GM18861 (cell line): ENCODE results near the gene MTMR8.

Experiments used
- ATAC-seq: cut with Tn5 transposase; IDR thresholded peaks from one replicate; pipeline ENCODE4 v1.9.1; 2021; ENCODE audit not compliant: unreplicated experiment

The MTMR8 gene

DNA sequence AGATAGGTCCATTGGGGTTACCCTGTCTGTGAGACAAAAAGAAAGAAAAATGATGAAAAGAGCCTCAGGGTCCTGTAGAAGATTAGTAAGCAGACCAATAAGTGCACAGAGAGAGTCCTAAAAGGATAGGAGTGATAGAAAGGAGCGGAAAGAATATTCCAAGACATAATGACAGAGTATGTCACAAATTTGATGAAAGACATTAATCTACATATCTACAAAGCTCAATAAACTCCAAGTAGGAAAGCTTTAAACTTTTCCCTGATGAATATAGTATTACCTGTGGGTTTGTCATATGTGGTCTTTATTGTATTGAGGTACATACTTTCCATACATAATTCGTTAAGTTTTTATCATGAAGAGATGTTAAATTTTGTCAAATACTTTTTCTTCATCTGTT is 73.7 kb downstream of the MTMR8 start:
- no peak for ATAC-seq

DNA sequence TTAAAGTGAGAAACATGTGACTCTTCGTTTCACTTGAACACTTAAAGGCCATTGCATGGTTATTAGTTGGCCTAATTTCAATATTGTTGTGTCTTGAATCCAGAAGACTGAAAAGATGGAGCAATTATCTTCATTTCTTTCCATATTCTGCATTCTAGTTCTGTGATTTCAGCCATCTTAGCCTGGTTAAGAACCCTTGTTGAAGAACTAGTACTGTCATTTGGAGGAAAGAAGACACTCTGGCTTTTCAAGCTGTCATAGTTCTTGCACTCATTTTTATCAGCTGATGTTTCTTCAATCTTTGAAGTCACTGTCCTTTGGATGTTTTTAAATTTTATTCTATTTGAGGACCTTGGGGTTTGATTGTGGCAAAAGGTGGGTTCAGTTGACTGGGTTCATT is 81.6 kb downstream of the MTMR8 start:
- no peak for ATAC-seq

DNA sequence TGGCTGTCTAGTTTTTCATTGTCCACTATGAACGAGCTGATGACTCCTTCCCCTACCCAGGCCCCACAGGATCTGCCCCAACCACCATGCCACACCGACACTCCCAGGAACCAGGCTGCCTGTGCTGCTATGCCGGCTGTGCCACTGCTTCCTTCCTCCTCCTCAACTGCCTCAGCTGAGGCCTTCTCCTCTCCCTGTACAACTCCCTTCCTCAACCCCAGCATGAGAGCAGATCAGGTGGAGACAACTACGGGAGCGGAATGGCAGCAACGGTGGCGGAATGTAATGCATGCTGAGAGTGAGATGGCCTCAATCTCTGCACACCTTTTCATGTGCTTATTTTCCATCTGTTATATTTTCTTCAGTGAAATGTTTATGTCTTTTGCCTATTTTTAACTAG is 88.5 kb downstream of the MTMR8 start:
- no peak for ATAC-seq

DNA sequence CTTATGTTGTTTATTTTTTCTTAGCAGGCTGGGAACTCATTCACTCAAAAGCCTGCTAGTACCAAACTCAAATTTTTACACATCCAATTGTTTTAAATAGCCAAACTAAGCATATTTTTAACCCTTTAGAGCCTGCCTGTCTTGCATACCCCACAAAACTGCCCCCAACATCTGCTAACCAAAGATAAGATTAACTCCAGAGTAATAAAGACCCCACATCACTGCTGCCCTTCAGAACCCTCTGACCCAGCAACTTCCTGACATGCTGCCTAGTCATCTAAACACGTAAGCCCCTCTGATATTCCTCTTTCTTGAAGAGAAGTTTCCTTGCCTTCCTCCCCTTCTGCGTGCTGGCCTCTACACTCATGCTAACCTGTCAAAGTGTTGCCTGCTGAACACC is 104.1 kb downstream of the MTMR8 start:
- ATAC-seq, result no peak

DNA sequence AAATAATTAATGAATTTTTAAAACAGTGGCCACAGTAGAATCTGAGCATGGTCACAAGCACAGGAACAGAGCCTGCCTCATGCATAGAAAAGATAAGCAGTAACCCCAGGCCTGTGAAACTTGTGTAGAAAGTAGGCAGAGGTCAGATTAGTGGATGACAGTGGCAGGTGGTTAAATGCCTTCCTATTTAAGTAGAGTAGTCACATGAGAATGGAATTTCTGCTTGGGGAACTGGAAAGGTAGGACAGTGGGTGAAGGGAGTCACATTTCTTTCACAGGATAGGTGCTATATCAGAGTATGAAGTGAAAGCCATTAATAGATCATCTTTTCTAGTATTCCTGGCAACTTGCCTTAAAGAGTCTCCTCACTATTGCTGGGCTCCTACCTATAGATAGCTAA is 130.0 kb downstream of the MTMR8 start:
- no peak for ATAC-seq

DNA sequence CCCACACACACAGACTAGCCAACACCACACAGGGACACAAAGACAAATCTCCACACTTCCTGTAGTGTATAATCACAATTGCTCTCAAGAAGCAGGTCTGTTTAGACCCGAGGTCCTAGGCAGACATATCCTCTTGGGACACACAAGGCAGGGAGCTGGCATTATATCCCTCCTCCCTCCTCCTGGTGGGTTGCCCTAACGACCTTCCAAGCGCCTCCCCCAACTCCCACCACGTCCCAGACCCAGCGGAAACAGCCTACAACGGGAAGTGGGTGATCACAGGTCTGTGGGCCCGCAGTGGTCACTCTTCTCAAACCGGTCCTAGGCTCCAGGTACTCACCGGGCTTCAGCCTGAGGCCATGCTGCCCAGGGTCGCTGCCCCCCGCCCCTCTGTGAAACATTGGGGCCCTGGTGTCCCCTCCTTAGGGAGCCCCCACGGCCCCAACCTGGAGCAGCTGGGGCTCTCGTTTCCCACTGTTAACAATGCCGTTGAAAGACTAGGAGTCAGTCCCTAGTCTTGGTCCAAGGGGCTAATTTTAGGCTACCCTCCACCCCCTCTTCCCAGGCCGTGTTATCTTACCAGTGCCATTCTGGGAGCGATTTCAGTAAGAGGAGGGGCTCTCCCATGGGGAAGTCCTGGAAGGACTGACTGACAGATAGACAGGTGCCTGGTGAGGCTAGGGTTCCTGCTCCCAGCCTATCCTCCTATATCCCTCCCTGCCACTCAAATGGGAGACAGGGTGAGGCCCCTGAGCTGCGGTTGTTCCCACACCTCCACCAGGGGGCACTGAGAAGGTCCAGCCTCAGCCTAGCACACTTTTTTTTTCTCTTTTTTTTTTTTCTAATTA is 164.9 kb downstream of the MTMR8 start, which contains the start of gene ASB12:
TSS of gene ASB12 (minus strand) at position 485 of the 848 bp plus-strand sequence. CDS start 4,957 bp downstream, outside the sequence.
- ATAC-seq, result no peak

DNA sequence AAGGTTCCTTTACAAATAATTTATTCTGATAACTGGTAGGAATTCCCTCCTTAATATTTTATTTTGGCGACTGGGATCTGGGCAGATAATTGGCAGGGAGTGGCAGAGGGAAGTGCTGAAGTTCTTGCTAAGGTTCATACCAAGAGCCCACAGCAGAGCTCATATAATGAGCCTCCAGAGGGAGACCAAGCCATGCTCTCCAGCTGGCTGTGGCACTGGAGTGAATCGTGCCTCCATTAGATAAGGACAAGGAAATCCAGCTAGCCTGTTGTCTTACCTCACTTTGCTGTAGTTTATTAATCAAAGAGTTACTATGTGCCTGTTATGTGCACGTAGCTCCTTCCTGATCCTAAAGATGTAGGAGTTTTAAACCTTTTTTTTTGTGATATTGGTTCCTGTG is 166.1 kb downstream of the MTMR8 start:
- ATAC-seq, result no peak
